GM11168 (cell line): ENCODE measurements around the gene GART.
"Not testable (repeated sequence)": the region's sequence is repeated elsewhere in the genome, so short reads cannot be mapped to it uniquely, and the experiment has no call there.

Experiments used
- in situ Hi-C: fragments of 300-500 bp; cut with MboI; formaldehyde crosslinking; loops from one replicate; pipeline ENCODE4 v1.12.0; 2022; ENCODE audit warnings: low sequenced_read_pairs; ENCODE audit not compliant: unreplicated experiment

GART gene

GRCh38 chr21:33522297-33522952, 19.5 kb downstream of the GART start:
- in situ Hi-C loops = no loop called here

DNA sequence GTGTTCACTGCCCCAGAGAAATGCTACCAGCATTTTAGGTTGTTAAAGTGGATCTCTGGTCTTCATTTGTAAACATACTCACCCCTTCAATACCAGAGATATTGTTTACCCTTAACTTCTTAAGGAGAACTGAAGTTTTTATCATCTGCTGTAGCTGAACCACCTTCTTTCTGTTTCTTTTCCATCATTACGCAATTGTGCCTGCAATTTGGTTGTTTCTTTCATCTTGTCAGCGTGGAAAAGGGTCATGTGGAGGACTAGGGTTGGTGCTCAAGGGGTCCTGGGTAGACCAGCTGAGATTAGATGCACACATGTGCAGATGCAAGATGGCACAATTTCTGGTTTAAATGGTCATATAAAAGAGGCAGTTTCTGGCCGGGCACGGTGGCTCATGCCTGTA, 23.0 kb downstream of the GART start:
- in situ Hi-C loops = no loop called here

DNA sequence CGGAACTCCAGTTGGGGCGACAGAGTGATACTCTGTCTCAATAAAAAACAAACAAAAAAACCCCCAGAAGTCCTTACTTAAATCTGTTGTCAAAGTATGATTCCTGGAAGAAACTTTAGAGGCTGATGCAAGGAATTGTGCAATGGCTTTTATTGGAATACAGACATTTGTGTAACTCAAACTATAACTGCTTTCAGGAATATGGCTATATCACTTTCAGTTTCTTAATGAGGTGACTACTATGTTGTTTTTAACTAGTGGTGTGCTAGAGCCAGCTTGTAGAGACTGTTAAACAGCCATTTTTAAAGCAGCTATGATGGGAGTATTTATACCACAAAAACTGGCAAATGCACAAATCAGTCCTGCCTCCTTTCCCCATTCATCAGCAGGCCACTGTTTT, 27.7 kb downstream of the GART start:
- in situ Hi-C loops = no loop called here

GRCh38 chr21:33512481-33512880, 29.4 kb downstream of the GART start:
- in situ Hi-C loops = no loop called here

DNA sequence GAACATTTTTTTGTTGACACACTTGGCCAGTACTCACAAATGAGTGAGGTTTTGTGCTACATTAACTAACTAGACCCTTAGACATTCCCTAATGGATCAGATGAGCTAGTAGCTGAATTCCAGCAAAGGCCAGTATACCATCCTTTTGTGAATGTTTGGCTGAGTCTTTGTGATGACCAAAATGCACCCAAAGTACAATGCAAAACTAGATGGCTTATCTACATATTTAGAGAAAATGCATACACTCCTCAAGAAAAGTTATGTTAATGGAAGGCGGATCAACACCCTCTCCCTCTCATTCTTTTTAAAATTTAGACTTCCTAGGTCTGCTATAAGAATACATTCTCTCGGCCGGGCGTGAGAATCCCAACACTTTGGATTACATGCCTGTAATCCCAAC, 30.3 kb downstream of the GART start:
- in situ Hi-C loops = no loop called here

DNA sequence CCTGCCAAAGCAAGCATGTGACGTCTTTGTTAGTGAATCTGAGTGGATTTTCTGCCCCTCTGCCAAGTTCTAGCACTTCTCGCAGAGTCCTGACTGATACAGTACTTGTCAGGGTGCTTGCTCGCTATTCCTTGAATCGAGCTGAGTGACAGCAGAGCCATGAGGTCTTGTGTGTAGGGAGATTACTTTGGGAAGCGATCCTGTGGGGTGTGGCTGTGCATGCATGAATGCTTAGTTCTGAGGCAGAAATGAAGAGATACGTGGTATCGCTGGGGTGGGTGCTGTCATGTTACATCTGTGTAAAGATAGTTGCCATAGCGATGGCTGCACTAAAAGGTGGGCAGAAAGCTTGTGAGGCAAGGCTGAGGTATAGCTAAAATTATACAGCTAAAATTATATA, 31.1 kb downstream of the GART start:
- in situ Hi-C loops = no loop called here

DNA sequence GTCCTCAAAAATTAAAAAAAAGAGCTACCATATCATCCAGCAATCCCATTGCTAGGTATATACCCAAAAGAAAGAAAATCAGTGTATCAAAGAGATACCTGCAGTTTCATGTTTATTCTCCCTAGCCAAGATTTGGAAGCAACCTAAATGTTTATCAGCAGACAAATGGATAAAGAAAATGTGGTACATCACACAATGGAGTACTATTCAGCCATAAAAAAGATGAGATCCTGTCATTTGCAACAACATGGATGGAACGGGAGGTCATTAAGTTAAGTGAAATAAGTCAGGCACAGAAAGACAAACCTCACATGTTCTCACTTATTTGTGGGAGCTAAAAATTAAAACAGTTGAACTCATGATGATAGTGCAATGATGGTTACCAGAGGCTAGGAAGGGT, 34.9 kb downstream of the GART start:
- in situ Hi-C loops = not testable (repeated sequence)

GRCh38 chr21:33505833-33506232, 36.1 kb downstream of the GART start:
- in situ Hi-C loops = no loop called here

GRCh38 chr21:33496345-33496744, 45.6 kb downstream of the GART start:
- in situ Hi-C loops = no loop called here

DNA sequence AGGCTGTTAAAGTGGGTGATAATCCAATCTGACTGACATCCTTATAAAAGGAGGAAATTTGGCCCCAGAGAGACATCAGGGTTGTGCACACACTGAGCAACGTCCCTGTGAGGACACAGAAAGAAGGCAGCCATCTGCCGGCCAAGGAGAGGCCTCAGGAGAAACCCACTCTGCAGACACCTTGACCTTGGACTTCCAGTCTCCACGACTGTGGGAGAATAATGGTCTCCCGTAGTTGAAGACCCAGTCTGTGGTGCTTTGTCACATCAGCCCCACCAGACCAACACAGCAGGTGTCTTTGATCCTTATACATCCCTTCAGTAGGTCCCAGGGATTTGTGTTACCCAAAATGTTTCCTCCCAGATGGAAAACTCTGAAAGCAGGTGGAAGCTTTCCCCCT, 46.2 kb downstream of the GART start:
- in situ Hi-C loops = no loop called here

DNA sequence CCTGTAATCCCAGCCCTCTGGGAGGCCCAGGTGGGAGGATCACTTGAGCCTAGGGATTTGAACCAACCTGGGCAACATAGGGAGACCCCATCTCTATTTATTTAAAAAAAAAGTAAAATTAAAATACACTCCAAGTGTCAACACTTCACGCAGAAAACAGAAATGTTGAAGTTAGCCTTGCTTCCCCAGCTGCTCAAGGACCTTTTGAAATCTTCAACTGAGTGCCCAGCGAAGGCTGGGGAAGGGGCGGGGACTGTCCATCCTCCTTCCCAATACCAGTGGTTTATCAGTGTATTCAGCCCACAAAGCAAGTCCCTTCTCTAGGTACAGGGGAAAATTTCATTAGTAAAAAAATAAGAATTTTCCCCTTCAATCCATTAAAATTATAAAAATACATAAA, 48.2 kb downstream of the GART start:
- in situ Hi-C loops = no loop called here

DNA sequence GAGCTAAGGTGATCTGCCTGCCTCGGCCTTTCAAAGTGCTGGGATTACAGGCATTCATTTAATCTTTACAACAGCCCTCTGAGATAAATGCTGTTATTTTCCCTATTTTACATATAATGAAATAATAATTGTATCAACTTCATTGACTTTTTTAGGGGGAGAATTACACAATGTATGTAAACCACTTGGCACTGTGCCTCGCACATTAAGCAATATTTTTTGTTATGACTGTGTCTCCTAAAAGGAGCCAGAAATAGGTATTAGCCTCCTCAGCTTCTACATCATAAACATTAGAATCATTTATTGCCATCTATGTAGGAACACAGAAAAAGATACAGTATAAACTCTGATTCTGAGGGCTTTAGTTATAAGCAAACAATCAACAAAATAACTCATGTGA, 49.3 kb downstream of the GART start:
- in situ Hi-C loops = no loop called here

GRCh38 chr21:33491373-33492102, 50.4 kb downstream of the GART start, which contains the start of gene DNAJC28:
Gene DNAJC28 (minus strand): TSS chr21:33491716. CDS start chr21:33489393, 2,323 bp downstream.
- in situ Hi-C loops = no loop called here

GRCh38 chr21:33490991-33491372, 50.9 kb downstream of the GART start:
- in situ Hi-C loops = no loop called here

DNA sequence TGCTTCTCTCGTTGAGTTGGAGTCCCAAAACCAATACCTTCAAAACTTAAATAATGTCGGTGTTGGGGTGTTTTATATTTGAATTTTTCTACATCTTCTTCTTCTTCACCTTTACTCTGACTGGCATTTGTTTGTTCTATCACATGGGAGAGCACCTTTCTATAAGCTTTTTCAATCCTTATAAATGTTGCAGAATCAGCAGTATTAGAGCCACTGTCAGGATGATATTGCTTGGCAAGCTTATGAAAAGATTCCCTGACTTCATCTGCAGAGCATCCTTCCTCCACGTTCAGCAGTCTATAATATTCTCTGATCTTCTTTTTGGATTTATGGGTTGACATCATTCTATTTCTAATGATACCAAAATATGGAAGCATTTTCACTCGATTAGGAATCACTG, 53.0 kb downstream of the GART start:
- in situ Hi-C loops = no loop called here

DNA sequence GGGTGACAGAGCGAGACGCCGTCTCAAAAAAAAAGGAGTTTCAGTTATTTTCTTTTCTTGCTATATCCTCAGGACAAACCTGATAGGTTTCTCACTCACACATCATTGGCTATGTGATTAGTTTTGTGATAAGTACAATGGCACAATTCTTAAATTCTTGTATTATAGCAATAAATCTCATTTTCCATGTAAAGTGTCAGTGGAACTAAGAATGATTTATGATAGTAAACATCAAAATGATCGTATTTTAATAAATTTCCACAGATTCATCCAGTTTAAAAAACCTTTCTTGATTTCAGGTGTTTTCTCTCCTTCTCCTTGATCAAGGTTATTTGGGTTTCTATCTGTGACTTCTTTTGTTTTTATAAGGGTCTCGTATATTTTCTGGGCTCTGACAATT, 53.9 kb downstream of the GART start:
- in situ Hi-C loops = no loop called here

DNA sequence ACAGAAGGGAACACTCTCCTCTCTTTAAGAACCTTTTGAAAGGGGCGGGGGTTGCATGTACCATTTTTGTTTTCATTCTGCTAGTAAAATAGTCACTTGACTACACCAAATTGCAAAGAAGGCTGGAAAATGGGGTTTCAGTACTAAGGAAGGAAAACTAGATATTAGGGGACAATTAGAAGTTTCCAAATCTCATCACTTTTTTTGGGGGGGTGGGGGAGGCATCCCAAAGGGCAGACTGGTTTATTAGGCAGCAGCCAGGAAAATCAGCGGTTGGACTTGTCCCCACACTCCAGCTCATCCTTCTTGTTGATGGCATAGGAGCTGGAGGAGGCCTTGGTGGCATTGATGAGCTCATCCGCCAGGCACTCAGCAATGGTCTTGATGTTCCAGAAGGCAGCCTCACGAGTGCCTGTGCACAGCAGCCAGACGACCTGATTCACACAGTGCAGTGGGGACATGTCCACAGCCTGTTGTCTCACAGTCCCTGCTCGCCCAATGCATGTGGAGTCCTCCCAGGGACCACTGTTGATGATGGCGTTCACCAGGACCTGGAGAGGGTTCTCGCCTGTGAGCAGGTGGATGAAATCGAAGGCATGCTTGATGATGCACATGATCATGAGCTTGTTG, 60.5 kb downstream of the GART start:
- in situ Hi-C loops = no loop called here

- in situ Hi-C loops = no loop called here
These were observed 61.3 kb downstream of the GART start for GRCh38 chr21:33480481-33481103.

GRCh38 chr21:33479679-33480480, 62.0 kb downstream of the GART start, which contains the start of gene TMEM50B:
Gene TMEM50B (minus strand): TSS chr21:33479974. CDS start chr21:33468885, 11,089 bp downstream.
- in situ Hi-C loops = no loop called here
